Nephron (organoid): Measurements from ENCODE around the gene PTMS.

Experiments
- H3K27ac Mint-ChIP-seq, 3 experiments: 2 replicates each; pipeline ENCODE4 v1.8.0; 2020; ENCODE audit warnings: mixed read lengths in 3 of 3, mild to moderate bottlenecking in 2 of 3, moderate library complexity in 1 of 3
- H3K27me3 Mint-ChIP-seq: 2 replicates; pipeline ENCODE4 v1.8.0; 2021; ENCODE audit warnings: low read depth, mild to moderate bottlenecking, moderate library complexity, mixed read lengths
- H3K36me3 Mint-ChIP-seq: 2 replicates; pipeline ENCODE4 v1.8.0; 2020; ENCODE audit warnings: low read depth, mixed read lengths
- H3K4me1 Mint-ChIP-seq: 2 replicates; pipeline ENCODE4 v1.8.0; 2020; ENCODE audit warnings: mixed read lengths
- H3K4me3 Mint-ChIP-seq, 3 experiments: 2 replicates each; pipeline ENCODE4 v1.8.0; 2020; ENCODE audit warnings: mild to moderate bottlenecking in 3 of 3, mixed read lengths in 3 of 3, moderate library complexity in 2 of 3
- H3K9me3 Mint-ChIP-seq: 2 replicates; pipeline ENCODE4 v1.8.0; 2020; ENCODE audit warnings: mixed read lengths
- TF ChIP-seq, protein P1 (sequence below), 3 experiments: fragments of 200-600 bp; sonication (generic); IDR thresholded peaks; one replicate each; pipeline ENCODE4 v1.5.0; 2021; ENCODE audit warnings: antibody characterized with exemption in 3 of 3; ENCODE audit not compliant: unreplicated experiment in 3 of 3

PTMS gene, protein sequence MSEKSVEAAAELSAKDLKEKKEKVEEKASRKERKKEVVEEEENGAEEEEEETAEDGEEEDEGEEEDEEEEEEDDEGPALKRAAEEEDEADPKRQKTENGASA

DNA sequence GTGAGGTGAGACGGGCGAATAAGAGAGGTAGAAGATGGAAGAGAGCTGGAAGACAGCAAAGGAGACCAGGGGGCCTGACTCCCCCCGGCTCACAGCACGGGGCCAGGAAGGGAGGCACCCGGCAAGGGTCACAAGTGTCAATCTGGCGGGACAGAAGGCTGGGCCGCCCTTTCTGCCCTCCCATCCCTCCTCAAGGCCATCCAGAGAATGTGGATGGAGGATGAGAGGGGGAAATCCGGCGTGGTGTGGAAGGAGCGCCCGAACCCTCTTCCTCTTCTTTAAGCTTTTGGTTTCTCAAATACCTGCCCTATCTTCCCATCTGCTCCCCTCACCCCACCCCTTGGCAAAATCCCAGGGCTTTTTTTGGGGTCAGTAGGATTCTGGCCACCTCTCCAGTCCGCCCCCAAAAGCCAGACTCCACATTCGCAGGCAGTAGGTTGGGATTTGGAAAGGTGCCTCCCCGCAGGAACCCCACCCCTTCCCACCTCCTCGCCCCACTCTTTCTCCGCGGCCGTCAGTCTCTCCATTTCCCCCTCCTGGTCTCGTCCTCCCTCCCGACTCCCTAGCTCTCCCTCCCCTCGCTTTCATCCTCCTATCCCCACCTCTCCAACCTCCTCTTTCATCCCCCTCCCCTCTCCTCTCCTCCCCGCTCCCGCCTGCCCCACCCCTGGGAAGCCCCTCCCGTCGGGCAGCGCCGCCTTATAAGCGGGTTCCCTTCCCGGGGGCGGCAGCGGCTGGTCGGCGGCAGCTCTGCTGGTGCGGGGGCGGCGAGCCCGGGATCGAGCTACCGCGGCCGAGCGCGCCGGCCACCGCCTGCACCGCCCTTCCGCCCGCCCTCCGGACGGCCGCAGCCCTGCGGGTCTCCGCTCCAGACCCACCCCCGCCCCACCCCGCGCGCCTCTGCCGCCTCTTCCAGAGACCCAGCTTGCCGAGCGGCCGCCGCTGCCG is at the start of gene PTMS:
Gene PTMS, plus strand, starts transcription at position 730 of the 948 bp plus-strand sequence. CDS start 343 bp downstream, outside the sequence.
- H3K27ac Mint-ChIP-seq = peak within 1 kb of the TSS; percentile 98 to 99 (median 98)
- H3K4me1 Mint-ChIP-seq = peaks cover 58% of the 10 kb centered on the region
- H3K36me3 Mint-ChIP-seq = peaks cover 21% of the 10 kb centered on the region
- H3K27me3 Mint-ChIP-seq = no peaks in the 10 kb centered on the region
- no peaks in the 10 kb centered on the region for H3K9me3 Mint-ChIP-seq
- TF ChIP-seq, protein P1, sequence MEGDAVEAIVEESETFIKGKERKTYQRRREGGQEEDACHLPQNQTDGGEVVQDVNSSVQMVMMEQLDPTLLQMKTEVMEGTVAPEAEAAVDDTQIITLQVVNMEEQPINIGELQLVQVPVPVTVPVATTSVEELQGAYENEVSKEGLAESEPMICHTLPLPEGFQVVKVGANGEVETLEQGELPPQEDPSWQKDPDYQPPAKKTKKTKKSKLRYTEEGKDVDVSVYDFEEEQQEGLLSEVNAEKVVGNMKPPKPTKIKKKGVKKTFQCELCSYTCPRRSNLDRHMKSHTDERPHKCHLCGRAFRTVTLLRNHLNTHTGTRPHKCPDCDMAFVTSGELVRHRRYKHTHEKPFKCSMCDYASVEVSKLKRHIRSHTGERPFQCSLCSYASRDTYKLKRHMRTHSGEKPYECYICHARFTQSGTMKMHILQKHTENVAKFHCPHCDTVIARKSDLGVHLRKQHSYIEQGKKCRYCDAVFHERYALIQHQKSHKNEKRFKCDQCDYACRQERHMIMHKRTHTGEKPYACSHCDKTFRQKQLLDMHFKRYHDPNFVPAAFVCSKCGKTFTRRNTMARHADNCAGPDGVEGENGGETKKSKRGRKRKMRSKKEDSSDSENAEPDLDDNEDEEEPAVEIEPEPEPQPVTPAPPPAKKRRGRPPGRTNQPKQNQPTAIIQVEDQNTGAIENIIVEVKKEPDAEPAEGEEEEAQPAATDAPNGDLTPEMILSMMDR (IDR thresholded peaks at IDR 0.05; ENCODE audit: unreplicated experiment in 3 of 3) = no peak
- H3K4me3 Mint-ChIP-seq = peak within 1 kb of the TSS; percentile 93 to 99 (median 96)

DNA sequence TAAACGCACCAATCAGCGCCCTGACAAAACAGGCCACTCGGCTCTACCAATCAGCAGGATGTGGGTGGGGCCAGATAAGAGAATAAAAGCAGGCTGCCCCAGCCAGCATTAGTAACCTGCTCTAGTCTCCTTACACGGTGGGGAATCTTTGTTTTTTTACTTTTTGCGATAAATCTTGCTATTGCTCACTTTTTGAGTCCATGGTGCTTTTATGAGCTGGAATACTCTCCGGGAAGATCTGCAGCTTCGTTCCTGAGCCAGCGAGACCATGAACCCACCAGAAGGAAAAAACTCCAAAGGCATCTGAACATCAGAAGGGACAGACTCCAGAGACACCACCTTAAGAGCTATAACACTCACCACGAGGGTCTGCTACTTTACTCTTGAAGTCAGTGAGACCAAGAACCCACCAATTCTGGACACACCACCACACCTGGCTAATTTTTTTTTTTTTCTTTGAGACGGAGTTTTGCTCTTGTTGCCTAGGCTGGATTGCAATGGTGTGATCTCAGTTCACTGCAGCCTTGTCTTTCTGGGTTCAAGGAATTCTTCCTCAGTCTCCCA is 49.2 kb upstream of the PTMS start:
- no peaks in the 10 kb centered on the region for H3K36me3 Mint-ChIP-seq
- H3K27me3 Mint-ChIP-seq = peaks cover 9% of the 10 kb centered on the region
- no peaks in the 10 kb centered on the region for H3K4me1 Mint-ChIP-seq
- no peak overlapping the region for H3K27ac Mint-ChIP-seq
- no peak overlapping the region for H3K4me3 Mint-ChIP-seq
- no peaks in the 10 kb centered on the region for H3K9me3 Mint-ChIP-seq
- TF ChIP-seq, protein P1 (IDR thresholded peaks at IDR 0.05; ENCODE audit: unreplicated experiment in 3 of 3) = no peak

DNA sequence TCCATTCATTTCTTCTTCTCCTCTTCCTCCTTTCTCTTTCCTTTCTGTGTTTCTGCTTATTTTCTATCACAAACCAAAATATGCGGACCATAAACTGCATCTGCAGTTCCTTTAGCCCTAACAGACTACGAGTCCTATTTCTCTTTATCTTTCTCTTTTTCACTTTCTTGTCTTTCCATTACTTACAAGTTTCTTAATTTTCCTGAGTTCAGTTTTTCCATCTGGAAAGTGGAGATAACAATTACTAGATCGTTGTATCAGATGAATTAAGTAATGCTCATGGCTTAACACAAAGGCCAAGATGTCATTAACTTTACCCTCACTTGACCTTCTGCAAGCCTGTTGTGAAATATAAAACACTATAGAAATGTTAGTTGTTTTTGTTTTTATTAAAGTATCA is 43.3 kb upstream of the PTMS start:
- Mint-ChIP-seq H3K27ac (peak overlapping the region in 1 of 3 experiments; percentile 39), H3K27me3 (peaks cover 7% of the 10 kb centered on the region), H3K4me3 (peak overlapping the region; percentile 5 to 53 (median 12)), H3K36me3 (peaks cover 6% of the 10 kb centered on the region), H3K9me3 (peaks cover 3% of the 10 kb centered on the region), H3K4me1 (peaks cover 12% of the 10 kb centered on the region)
- TF ChIP-seq, protein P1 (IDR thresholded peaks at IDR 0.05; ENCODE audit: unreplicated experiment in 3 of 3) = no peak

DNA sequence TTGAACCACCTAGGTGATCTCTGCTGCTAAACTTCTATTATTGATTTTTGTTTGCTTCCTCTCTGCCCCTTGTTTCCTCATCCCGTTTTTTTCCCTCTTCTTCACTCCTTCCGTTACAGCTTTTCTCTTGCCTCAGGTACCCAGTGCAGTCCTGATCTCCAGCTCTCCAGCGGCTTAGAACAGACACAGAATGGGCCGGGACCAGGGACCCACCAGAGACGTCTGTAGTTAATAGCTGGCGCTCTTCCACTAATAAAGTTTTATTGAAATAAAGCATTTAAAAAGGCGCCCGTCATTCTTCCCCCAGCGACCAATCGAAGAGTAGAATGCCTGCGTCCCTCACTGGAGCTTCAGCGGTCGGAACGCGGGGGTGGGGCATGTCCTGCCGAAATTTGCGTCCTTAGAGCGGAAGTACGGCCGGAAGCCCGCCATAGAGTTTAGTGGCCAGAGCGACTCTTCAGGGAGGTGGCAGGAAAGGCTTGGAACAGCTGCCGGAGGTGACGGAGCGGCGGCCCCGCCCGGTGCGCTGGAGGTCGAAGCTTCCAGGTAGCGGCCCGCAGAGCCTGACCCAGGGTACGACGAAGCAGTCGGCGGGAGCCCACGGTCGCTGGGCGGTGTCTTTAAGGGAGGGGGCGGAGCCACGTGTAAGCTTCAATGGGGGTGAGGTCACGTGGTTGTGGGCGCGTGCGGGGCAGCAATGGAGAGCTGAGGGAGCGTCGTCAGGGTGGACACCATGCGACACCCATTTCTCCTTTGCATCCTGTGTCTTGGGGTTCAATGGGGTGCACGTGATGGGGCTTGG is 42.4 kb upstream of the PTMS start, which contains the start of gene COPS7A:
Gene COPS7A, plus strand, starts transcription at position 440 of the 802 bp plus-strand sequence. CDS start 611 bp downstream, outside the sequence.
- Mint-ChIP-seq H3K4me3 (peak within 1 kb of the TSS; percentile 89 to 92 (median 90)), H3K27me3 (peaks cover 6% of the 10 kb centered on the region), H3K36me3 (peaks cover 7% of the 10 kb centered on the region), H3K9me3 (peaks cover 3% of the 10 kb centered on the region), H3K4me1 (peaks cover 12% of the 10 kb centered on the region), H3K27ac (peak within 1 kb of the TSS; percentile 81 to 90 (median 89))
- TF ChIP-seq, protein P1 (IDR thresholded peaks at IDR 0.05; ENCODE audit: unreplicated experiment in 3 of 3) = no peak

DNA sequence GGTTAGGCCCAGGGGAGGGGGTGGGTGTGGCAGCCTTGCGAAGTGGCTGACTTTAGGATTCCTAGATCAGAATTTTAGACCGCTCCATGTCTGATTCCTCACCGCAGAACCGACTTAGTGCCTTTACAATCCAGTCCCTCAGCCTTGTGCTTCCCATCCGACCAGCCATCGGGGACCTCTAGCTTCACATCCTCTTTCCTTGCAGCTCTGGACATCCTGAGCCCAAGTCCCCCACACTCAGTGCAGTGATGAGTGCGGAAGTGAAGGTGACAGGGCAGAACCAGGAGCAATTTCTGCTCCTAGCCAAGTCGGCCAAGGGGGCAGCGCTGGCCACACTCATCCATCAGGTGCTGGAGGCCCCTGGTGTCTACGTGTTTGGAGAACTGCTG is 41.8 kb upstream of the PTMS start:
- Mint-ChIP-seq H3K27me3 (peaks cover 6% of the 10 kb centered on the region), H3K4me3 (peak overlapping the region; percentile 89 to 92 (median 90)), H3K27ac (peak overlapping the region; percentile 81 to 90 (median 89)), H3K9me3 (peaks cover 3% of the 10 kb centered on the region), H3K4me1 (peaks cover 12% of the 10 kb centered on the region), H3K36me3 (peaks cover 12% of the 10 kb centered on the region)
- TF ChIP-seq, protein P1 (IDR thresholded peaks at IDR 0.05; ENCODE audit: unreplicated experiment in 3 of 3) = no peak
